ENCODE data around the gene C1QBP.

Gene C1QBP, protein sequence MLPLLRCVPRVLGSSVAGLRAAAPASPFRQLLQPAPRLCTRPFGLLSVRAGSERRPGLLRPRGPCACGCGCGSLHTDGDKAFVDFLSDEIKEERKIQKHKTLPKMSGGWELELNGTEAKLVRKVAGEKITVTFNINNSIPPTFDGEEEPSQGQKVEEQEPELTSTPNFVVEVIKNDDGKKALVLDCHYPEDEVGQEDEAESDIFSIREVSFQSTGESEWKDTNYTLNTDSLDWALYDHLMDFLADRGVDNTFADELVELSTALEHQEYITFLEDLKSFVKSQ

GRCh38 chr17:5438716-5439445 lies at the start of gene C1QBP:
C1QBP (minus strand) TSS chr17:5439155; CDS start chr17:5439073, 82 bp downstream.
- Histone ChIP-seq H3K4me2 (ENCODE audit: low read length) (peak within 1 kb of the TSS; percentile 99), H4K20me1 (ENCODE audit: insufficient read depth, low read length) (no peaks in the 10 kb centered on the region), H3K36me3 (replicated peaks; ENCODE audit: low read depth, low read length) (peaks cover 24% of the 10 kb centered on the region), H3K4me3 (ENCODE audit: low read length) (peak within 1 kb of the TSS; percentile 81), H3K79me2 (ENCODE audit: low read length) (peaks cover 58% of the 10 kb centered on the region), H3K4me1 (ENCODE audit: low read length) (peaks cover 12% of the 10 kb centered on the region), H3K27ac (ENCODE audit: low read length) (peak within 1 kb of the TSS; percentile 61), H3K9me3 (ENCODE audit: insufficient read depth, low read length) (no peaks in the 10 kb centered on the region), H3K27me3 (ENCODE audit: low read depth, low read length) (no peaks in the 10 kb centered on the region), H2AFZ (ENCODE audit: low read depth, low read length) (peak within 1 kb of the TSS; percentile 40; the same call in 1 of the 2 replicates), H3K9ac (ENCODE audit: low read length) (peak within 1 kb of the TSS; percentile 91)
- no peak for TF ChIP-seq EZH2phosphoT487 (IDR thresholded peaks at IDR 0.05; ENCODE audit: low read depth)
- TF ChIP-seq, protein P1, sequence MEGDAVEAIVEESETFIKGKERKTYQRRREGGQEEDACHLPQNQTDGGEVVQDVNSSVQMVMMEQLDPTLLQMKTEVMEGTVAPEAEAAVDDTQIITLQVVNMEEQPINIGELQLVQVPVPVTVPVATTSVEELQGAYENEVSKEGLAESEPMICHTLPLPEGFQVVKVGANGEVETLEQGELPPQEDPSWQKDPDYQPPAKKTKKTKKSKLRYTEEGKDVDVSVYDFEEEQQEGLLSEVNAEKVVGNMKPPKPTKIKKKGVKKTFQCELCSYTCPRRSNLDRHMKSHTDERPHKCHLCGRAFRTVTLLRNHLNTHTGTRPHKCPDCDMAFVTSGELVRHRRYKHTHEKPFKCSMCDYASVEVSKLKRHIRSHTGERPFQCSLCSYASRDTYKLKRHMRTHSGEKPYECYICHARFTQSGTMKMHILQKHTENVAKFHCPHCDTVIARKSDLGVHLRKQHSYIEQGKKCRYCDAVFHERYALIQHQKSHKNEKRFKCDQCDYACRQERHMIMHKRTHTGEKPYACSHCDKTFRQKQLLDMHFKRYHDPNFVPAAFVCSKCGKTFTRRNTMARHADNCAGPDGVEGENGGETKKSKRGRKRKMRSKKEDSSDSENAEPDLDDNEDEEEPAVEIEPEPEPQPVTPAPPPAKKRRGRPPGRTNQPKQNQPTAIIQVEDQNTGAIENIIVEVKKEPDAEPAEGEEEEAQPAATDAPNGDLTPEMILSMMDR (IDR thresholded peaks at IDR 0.05; ENCODE audit: low read depth, low read length), result peak; percentile 68

DNA sequence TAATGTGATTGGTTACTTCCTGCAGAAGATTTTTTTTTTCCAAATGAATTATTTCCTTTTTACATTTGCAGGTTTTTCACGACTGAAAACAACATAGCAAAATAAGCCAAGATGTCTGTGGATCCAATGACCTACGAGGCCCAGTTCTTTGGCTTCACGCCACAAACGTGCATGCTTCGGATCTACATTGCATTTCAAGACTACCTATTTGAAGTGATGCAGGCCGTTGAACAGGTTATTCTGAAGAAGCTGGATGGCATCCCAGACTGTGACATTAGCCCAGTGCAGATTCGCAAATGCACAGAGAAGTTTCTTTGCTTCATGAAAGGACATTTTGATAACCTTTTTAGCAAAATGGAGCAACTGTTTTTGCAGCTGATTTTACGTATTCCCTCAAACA lies 49.8 kb upstream of the C1QBP start:
- Histone ChIP-seq H3K27ac (ENCODE audit: low read length) (no peak overlapping the region), H4K20me1 (ENCODE audit: insufficient read depth, low read length) (no peaks in the 10 kb centered on the region), H3K9ac (ENCODE audit: low read length) (no peak overlapping the region), H3K79me2 (ENCODE audit: low read length) (peaks cover 38% of the 10 kb centered on the region), H2AFZ (ENCODE audit: low read depth, low read length) (no peak overlapping the region), H3K9me3 (ENCODE audit: insufficient read depth, low read length) (no peaks in the 10 kb centered on the region), H3K4me2 (ENCODE audit: low read length) (no peak overlapping the region), H3K36me3 (replicated peaks; ENCODE audit: low read depth, low read length) (peaks cover 38% of the 10 kb centered on the region), H3K27me3 (ENCODE audit: low read depth, low read length) (no peaks in the 10 kb centered on the region), H3K4me1 (ENCODE audit: low read length) (peaks cover 12% of the 10 kb centered on the region), H3K4me3 (ENCODE audit: low read length) (no peak overlapping the region)
- TF ChIP-seq, protein P1 (IDR thresholded peaks at IDR 0.05; ENCODE audit: low read depth, low read length), result no peak
- TF ChIP-seq EZH2phosphoT487 (IDR thresholded peaks at IDR 0.05; ENCODE audit: low read depth), result no peak

DNA sequence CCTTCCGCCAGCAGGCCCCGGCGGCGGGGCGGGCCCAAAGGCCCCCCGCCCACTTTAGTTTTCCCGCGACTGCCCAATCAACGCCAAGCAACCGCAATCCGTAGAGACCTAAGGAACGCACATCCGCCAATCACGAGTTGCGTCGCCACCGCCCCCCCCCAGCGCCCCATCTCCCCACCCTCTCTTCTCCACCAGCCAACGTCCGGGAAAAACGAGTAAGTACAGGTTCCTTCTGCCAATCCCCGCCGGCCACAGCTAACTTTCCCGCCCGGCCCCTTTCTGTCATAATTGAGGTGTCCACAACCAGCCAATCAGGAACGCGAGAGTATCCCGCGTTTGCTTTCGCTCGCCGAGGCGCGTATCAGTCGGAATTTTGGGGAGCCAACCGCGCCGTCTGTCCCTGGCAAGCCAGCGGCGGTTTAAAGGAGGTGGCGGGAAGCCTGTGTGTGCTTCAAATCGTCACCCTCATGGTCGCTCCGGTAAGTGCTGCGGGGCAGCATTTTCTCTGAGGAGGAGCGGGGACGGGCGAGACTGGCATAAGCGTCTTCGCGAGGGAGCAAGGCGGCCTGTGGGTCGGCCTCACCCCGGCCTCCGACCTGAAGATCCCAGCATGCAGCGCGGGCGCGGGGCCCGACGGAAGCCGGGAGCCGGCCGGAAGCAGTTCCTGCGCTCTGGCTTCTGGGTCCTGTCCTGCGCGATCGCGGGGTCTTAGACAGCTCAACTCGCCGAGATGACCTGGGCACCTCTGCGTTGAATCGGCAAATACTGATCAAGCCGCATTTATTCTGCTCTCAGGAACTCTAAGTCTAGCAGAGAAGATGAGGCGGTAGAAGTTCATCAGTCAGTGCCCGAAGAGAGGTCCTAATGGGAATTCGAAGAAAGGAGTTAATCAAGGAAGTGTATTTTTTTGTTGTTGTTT lies 47.5 kb upstream of the C1QBP start, which contains the start of gene MIS12:
Gene MIS12, plus strand, starts transcription at position 361 of the 919 bp plus-strand sequence. CDS start 2,297 bp downstream, outside the sequence.
- Histone ChIP-seq H3K36me3 (replicated peaks; ENCODE audit: low read depth, low read length) (peaks cover 48% of the 10 kb centered on the region), H3K9ac (ENCODE audit: low read length) (peak within 1 kb of the TSS; percentile 98), H3K79me2 (ENCODE audit: low read length) (peaks cover 41% of the 10 kb centered on the region), H2AFZ (ENCODE audit: low read depth, low read length) (peak within 1 kb of the TSS; percentile 78), H3K27ac (ENCODE audit: low read length) (peak within 1 kb of the TSS; percentile 99), H3K4me1 (ENCODE audit: low read length) (peaks cover 12% of the 10 kb centered on the region), H3K4me3 (ENCODE audit: low read length) (peak within 1 kb of the TSS; percentile 98), H3K4me2 (ENCODE audit: low read length) (peak within 1 kb of the TSS; percentile 83), H3K9me3 (ENCODE audit: insufficient read depth, low read length) (no peaks in the 10 kb centered on the region), H3K27me3 (ENCODE audit: low read depth, low read length) (no peaks in the 10 kb centered on the region), H4K20me1 (ENCODE audit: insufficient read depth, low read length) (no peaks in the 10 kb centered on the region)
- TF ChIP-seq, protein P1 (IDR thresholded peaks at IDR 0.05; ENCODE audit: low read depth, low read length), result no peak
- TF ChIP-seq EZH2phosphoT487 (IDR thresholded peaks at IDR 0.05; ENCODE audit: low read depth), result no peak

All from OCI-LY3 (cell line).